ENCODE data around the gene PLB1.

- TF ChIP-seq CTCF (IDR thresholded peaks at IDR 0.05) (no peak), MXD4 (CRISPR knock-in tag; IDR thresholded peaks at IDR 0.05; ENCODE audit: borderline replicate concordance) (no peak), GABPB1 (CRISPR knock-in tag; IDR thresholded peaks at IDR 0.05) (no peak), ATF3 (CRISPR knock-in tag; conservative IDR thresholded peaks at IDR 0.05) (no peak), NFYB (CRISPR knock-in tag; conservative IDR thresholded peaks at IDR 0.05; ENCODE audit: low read depth) (no peak), ZNF138 (CRISPR knock-in tag; conservative IDR thresholded peaks at IDR 0.05) (no peak), ESRRA (CRISPR knock-in tag; IDR thresholded peaks at IDR 0.05; ENCODE audit: borderline replicate concordance) (no peak), ZNF317 (CRISPR knock-in tag; IDR thresholded peaks at IDR 0.05; ENCODE audit: borderline replicate concordance, low read depth) (no peak)
These were observed 33.7 kb upstream of the PLB1 start for GRCh38 chr2:28462122-28462521.
